ENCODE results near the gene IQGAP3.

The IQGAP3 gene

DNA sequence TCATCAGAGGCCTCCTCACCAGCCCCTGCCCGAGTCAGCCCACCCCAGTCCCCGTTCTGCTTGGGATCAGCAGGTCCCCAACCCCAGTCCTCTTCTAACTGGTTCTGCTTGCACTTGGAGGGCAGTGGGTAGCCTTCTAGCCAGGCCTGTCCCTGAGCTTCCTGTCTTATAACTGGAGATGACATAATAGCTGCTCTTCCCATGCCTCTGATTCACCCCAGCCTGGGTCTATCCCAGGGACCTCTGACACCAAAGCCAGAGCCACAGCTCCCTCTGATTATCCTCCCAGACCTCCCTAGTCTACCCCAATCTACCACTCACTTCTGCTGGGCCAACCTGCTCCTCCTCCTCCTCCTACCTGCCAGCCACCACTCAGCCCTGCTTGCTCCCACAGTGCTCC is 31.4 kb downstream of the IQGAP3 start:
- DNase-seq (ENCODE audit: low read depth): no peak

DNA sequence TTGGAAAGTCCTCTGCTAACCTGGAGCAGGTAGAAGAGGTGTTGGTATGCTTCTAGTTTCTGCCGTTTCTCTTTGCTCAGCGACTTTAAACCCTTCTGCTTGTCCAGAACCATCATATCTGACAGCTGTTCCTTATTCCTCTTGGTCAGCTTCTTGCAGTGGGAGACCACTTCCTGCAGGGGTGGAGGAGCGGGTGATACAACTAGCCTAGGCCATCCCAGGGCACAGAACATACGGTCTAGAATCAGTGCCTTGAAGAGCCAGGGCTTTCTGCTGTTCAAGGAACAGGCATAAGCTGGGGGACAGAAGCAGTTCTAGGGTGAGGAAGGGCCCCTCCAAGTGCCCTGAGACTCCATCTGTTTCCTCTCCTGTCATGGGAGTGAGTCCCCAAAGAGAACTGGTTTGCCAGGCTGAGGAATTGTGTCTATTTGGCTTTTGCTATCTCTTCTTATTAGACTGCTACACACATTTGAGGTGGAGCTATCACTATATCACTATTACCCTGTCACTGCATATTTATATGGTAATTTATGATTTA is 32.5 kb downstream of the IQGAP3 start:
- no peak for DNase-seq (ENCODE audit: low read depth)

DNA sequence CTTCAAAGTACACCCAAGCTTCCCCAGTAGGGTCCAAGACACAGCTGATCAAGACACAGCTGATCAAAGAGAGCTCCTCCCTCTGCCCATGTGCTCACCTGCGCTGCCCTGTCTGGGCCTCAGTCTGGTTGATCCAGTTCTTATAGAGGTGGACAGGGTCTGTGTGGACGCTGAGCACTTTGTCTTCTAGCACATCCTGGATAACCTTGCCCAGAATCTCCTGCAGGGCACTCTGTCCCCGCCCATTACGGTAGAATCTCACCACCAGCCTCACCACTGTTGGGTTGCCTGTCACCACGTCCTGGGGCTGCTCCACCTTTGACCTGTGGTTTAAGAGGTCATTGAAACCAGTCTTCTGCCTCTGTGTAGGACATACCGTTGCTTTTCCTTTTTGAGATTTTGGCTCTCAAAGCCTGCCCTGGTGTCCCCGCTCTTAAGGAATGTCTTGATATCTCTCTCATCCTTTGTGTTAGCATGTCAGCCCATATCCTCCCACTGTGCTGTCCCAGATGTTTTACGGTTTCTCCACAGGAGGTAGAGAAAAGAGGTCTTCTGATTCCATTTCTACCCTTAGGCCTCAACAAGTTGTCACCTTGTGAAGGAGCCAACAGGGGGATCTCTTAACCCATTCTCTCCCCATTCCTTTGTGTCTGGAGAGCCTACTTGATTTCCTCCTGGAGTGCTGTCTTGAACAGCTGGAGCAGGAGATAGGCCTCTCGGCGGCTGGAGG is 33.5 kb downstream of the IQGAP3 start:
- no peak for DNase-seq (ENCODE audit: low read depth)

GRCh38 chr1:156537027-156537426 is 35.3 kb downstream of the IQGAP3 start:
- no peak for DNase-seq (ENCODE audit: low read depth)

DNA sequence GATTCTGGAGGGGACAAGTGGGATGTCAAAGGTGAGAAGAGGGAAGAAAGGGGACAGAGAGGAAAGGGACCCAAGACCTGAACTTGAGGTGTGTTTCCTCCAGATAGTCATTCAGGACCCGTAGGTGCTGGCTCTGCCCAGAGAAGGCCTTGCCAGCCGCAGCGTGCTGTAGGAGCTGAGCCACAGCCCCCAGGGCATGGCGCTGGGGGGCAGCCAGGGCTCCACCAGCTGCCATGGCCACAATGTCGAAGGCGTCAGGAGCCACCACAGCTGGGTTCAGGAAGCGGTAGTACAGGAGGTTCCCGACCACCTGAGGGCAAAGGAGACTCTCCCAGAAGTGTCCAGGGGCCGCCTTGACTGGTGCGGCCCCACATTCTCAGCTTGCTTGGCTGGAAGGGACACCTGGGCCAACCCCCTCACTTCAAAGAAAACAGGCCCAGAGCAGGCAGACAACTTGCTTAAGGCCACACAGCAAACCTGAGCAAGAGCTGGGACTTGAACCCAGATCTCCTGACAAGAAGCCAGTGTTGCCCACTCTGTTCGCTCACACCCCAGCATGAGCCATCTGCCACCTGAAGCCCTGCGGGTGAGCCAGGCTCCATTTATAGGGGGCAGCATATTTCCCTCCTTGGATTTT is 37.8 kb downstream of the IQGAP3 start:
- no peak for DNase-seq (ENCODE audit: low read depth)

DNA sequence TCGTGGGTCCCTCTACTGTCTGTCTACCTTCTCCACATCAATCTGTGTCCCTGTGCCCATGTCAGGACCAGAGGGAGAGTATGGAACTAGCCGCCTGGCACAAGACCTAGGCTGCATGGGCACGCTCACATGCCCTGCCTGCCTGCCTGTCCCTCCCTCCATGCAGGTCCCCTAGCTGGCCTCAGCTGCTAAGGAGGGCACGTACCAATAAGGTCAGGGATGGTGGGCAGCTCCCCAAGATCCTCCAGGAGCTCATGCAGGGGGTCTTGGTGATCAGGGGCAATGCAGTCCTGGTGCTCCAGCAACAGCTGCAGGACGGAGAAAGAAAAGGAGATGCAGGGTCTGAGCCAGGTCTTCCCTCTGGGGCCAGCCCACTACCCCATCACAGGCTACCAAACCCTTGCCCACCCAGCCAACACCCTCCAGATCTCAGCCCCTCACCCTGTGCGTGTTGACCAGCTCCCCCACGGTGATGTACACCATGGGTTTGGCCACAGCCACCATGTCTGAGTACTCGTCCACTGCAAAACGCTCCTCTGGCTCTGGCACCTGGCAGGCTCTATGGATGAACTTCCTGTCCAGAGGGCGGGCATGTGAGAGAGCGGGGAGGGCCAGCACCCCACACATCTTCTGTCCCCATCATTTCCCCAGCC is 38.7 kb downstream of the IQGAP3 start:
- DNase-seq (ENCODE audit: low read depth): no peak

- DNase-seq (ENCODE audit: low read depth): no peak
Observed at GRCh38 chr1:156532374-156532773, 40.0 kb downstream of the IQGAP3 start.

GRCh38 chr1:156530006-156530405 is 42.4 kb downstream of the IQGAP3 start:
- DNase-seq (ENCODE audit: low read depth): no peak

- no peak for DNase-seq (ENCODE audit: low read depth)
Observed at GRCh38 chr1:156528875-156529425, 43.4 kb downstream of the IQGAP3 start.

DNA sequence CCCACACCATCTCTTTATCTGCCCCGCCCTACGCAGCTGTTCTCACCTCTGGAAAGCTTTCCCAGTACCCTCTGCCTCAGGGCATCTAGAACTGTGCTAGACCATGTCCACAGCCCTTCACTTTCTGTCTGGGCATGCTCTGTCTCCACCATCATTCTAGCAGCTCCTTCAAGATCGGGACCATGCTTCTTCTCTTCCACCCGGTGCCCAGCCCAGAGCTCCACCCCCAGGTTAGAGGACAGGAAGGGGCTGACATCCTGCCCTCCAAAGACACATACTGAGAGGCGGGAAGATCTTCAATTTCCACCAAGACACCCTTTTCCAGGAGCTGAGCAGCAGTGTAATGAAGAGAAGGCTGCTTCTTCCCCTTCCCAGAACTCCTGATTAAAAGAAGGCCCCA is 44.1 kb downstream of the IQGAP3 start:
- DNase-seq (ENCODE audit: low read depth): no peak

DNA sequence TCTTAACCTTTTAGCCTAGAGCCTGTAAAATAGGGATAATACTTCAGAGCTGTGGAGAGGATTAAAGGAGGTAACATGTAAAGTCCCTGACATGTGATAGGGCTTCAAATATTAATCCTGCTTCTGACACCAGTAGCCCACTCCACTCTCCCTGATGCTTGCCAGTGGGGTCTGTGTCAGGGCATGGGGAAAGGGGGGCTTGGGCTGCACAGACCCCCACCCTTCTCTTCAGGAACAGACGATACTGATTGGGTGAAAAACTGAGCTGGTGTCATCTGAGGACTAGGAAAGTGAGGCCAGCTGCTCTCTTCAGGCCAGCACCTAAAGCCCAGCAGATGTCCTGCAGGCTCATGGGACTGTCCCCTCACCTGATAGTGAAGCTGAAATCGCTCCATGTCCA is 44.8 kb downstream of the IQGAP3 start:
- DNase-seq (ENCODE audit: low read depth): no peak

- DNase-seq (ENCODE audit: low read depth): no peak
Observed at GRCh38 chr1:156525856-156526489, 46.4 kb downstream of the IQGAP3 start.

DNA sequence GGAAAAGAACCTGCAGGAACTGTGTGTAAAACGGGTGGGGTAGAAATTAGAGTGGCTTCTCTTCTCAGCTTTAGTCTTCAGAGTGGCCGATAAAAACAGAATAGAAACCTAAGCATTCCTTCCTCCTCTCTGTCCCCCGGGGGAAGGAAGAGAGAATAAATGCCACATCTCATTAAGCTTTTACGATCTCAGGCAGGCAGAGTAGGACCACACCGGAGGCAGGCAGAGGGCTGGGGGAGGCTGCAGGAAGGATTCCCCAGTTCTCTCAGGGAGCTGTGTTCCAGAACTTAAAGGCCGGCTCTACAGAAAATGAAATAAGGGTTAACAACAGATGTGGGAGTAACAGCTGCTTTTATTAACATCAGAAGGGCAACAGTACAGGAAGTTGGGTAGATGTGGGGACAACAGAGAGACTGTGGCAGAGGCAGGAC is 47.3 kb downstream of the IQGAP3 start:
- no peak for DNase-seq (ENCODE audit: low read depth)

DNA sequence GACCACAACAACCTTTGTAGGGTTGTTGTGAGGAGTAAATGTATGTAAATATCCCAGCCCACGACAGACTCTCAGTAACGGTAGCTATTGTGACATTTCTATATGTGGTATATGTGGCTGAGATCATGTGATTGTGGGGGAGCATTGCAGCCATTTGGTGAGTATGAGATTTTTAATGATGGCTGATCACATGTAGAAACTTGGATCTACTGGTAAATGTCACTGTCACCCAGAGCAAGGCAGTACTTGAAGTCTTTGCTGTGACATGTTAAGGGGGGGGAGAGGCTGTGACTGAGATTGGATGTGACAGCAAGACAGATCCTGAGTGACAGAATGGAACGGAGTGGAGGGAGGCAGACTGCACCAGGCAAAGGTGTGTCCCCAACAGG is 47.9 kb downstream of the IQGAP3 start:
- no peak for DNase-seq (ENCODE audit: low read depth)

GRCh38 chr1:156523801-156524480 is 48.4 kb downstream of the IQGAP3 start:
- no peak for DNase-seq (ENCODE audit: low read depth)

DNA sequence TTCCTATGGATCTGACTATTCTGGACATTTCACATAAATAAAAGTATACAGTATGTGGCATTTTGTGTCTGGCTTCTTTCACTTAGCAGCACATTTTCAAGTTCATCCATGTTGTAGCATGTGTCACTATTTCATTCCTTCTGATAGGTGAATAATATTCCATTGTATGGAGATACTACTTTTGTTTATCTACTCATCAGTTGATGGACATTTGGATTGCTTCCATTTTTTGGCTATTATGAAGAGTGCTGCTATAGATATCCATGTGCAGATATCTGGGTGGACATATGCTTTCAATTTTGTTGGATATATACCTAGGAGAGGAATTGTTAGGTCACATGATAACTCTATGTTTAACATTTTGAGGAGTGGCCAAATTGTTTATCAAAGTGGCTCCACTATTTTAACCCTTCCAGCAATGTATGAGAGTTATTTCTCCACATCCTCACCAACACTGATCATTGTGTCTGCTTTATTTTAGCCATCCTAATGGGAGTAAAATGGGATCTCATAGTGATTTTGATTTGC is 49.9 kb downstream of the IQGAP3 start:
- DNase-seq (ENCODE audit: low read depth): no peak

DNA sequence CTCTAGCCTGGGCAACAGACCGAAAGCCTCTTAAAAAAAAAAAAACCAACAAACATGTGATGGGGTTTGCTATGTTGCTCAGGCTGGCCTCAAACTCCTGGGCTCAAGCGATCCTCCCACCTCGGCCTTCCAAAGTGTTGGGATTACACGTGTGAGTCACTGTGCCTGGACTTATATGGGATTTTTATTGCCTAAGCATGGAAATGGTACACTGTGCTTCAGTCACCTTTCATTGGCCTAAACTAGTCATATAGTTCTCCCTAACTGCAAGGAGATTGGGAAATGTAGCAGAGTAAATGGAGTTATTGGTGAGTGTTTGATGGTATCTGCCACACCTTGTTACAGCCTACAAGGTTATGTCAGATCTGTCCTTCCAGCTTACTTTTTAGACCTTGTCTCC is 54.6 kb downstream of the IQGAP3 start:
- no peak for DNase-seq (ENCODE audit: low read depth)

DNA sequence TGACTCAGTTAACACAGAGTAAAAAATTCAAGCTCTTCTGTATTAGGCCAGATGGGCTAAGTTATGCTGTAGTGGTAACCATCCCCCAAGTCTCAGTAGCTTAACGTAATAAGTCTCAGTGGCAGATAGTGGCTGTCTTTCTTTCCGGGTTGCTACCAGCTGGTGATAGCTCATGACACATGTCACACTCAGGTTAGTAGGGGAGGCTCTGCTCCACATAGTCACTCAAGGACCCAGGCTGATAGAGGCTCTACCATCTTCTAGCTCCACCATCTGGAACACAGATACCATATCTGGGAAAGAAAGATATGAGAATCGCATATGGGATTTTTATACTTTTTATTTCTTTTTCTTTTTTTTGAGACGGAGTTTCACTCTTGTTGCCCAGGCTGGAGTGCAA is 55.5 kb downstream of the IQGAP3 start:
- no peak for DNase-seq (ENCODE audit: low read depth)

- no peak for DNase-seq (ENCODE audit: low read depth)
Observed at GRCh38 chr1:156515956-156516355, 56.4 kb downstream of the IQGAP3 start.

DNA sequence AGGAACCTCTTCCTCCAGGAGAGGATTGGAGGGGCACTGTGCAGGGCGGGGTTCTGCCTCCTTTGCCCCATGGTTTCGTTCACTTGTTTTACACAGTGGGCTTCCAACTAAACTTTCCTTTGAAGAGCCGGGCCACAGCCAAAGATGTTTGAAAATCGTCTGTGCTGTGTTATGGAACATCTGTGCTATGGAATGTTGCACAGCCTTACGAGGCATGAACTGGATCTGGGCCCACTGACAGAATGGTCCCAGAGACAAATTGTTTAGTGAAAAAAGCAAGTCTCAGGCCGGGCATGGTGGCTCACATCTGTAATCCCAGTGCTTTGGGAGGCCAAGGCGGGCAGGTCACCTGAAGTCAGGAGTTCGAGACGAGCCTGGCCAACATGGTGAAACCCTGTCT is 59.2 kb downstream of the IQGAP3 start:
- DNase-seq (ENCODE audit: low read depth): no peak

- no peak for DNase-seq (ENCODE audit: low read depth)
Observed at GRCh38 chr1:156511644-156512043, 60.7 kb downstream of the IQGAP3 start.

DNA sequence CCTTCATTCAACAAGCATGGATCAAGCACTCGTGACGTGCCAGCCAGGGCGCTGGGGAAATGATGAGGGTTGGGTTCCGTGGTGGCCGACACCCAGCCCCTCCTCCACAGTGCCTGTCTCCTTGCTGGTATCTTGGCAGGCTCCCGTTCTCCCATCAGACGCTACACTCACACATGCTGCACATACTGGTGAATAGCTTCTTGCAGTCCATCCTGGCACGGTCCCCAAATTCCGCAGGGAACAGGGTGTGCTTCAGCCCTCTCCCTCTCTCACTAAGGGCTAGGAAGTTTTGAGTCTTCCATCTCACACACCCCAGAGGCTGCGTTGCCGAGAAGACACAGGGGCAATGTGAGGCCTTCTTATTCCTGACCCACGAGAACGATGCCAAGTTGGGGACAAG is 61.7 kb downstream of the IQGAP3 start:
- no peak for DNase-seq (ENCODE audit: low read depth)

Data from HS-5 (cell line).